H1 (cell line): Measurements from ENCODE around the gene IGF1. TPM values are rescaled to one million over a fixed set of nuclear protein-coding genes. Genes with fewer than 3 reads are reported as not detected.

Source experiments
- CTCF ChIA-PET: fragments of 300-600 bp; sonication (Branson Sonifier 250); formaldehyde crosslinking; loops from one replicate; lab custom pipeline; 2021; ENCODE audit not compliant: partially characterized antibody; lab: Charles Lee
- POLR2A ChIA-PET: fragments of 300-600 bp; sonication (Branson Sonifier 250); formaldehyde crosslinking; loops from one replicate; lab custom pipeline; 2021; ENCODE audit warnings: inconsistent platforms; ENCODE audit not compliant: partially characterized antibody; lab: Charles Lee
- DNase-seq, 2 experiments: peaks; one replicate each; pipeline versions ENCODE4 v3.0.0 to v3.0.0-alpha.2; 2010 to 2022; ENCODE audit warnings: low spot score in 2 of 2, low read depth in 1 of 2, mixed read lengths in 1 of 2
- FAIRE-seq: peaks from 2 replicates; lab custom pipeline; 2011; peaks lifted over from hg19 to GRCh38; lab: Jason Lieb, UNC
- H2AFZ ChIP-seq: 2 replicates; pipeline ENCODE4 v1.8.1; 2012; ENCODE audit warnings: low read length, inconsistent platforms
- H2AK5ac ChIP-seq: 2 replicates; pipeline ENCODE4 v1.6.1; 2013; ENCODE audit warnings: low read depth, low read length
- H2BK120ac ChIP-seq: replicated peaks from 2 replicates; pipeline ENCODE3; 2013; ENCODE audit warnings: low read depth, low read length, inconsistent platforms
- H2BK12ac ChIP-seq: 2 replicates; pipeline ENCODE4 v1.6.1; 2013; ENCODE audit warnings: low read depth, low read length
- H2BK15ac ChIP-seq: 2 replicates; pipeline ENCODE4 v1.6.1; 2013; ENCODE audit warnings: low read length
- H2BK20ac ChIP-seq: 2 replicates; pipeline ENCODE4 v1.6.1; 2013; ENCODE audit warnings: low read length
- H2BK5ac ChIP-seq: 2 replicates; pipeline ENCODE4 v1.6.1; 2013; ENCODE audit warnings: low read depth, low read length
- H3K14ac ChIP-seq: 2 replicates; pipeline ENCODE4 v1.6.1; 2013; ENCODE audit warnings: inconsistent platforms; ENCODE audit not compliant: insufficient read length
- H3K18ac ChIP-seq: 2 replicates; pipeline ENCODE4 v1.6.1; 2013; ENCODE audit warnings: low read length; ENCODE audit errors: extremely low read depth
- H3K23ac ChIP-seq: 2 replicates; pipeline ENCODE4 v1.6.1; 2013; ENCODE audit warnings: inconsistent platforms; ENCODE audit not compliant: insufficient read length
- H3K23me2 ChIP-seq: 2 replicates; pipeline ENCODE4 v1.6.1; 2013; ENCODE audit warnings: low read depth, low read length
- H3K27ac ChIP-seq: 2 replicates; pipeline ENCODE4 v1.6.1; 2011; ENCODE audit warnings: low read depth, low read length, inconsistent platforms
- H3K27me3 ChIP-seq, 4 experiments: replicated peaks in 1 of 4; 1 replicate in 1 of 4; 2 replicates in 3 of 4; pipeline versions ENCODE4 v1.6.1 to v1.8.1; 2011 to 2013; ENCODE audit warnings: low read length in 3 of 4, mild to moderate bottlenecking in 3 of 4, inconsistent platforms in 2 of 4, mixed read lengths in 2 of 4, moderate library complexity in 1 of 4; ENCODE audit not compliant: control insufficient read depth in 3 of 4, insufficient read depth in 3 of 4; ENCODE audit errors: extremely low read depth in 1 of 4
- H3K36me3 ChIP-seq, 4 experiments: 2 replicates each; pipeline versions ENCODE4 v1.6.1 to v1.8.1; 2011 to 2013; ENCODE audit warnings: mild to moderate bottlenecking in 4 of 4, low read length in 3 of 4, moderate library complexity in 2 of 4, control low read depth in 1 of 4, inconsistent platforms in 1 of 4; ENCODE audit not compliant: insufficient read depth in 4 of 4, control insufficient read depth in 2 of 4
- H3K4ac ChIP-seq: replicated peaks from 2 replicates; pipeline ENCODE3; 2013; ENCODE audit warnings: low read length, low read depth, mixed read lengths, inconsistent platforms; ENCODE audit not compliant: insufficient read length
- H3K4me1 ChIP-seq, 4 experiments: replicated peaks in 1 of 4; 1 replicate in 1 of 4; 2 replicates in 3 of 4; pipeline versions ENCODE4 v1.6.1 to v1.8.1; 2011 to 2013; ENCODE audit warnings: low read length in 3 of 4, inconsistent platforms in 2 of 4, mixed read lengths in 1 of 4; ENCODE audit not compliant: insufficient read depth in 4 of 4, control insufficient read depth in 3 of 4
- H3K4me2 ChIP-seq, 2 experiments: 2 replicates each; pipeline versions ENCODE4 v1.6.1 to v1.8.1; 2011 to 2013; ENCODE audit warnings: low read depth in 2 of 2, low read length in 2 of 2, control low read depth in 1 of 2, inconsistent platforms in 1 of 2, mild to moderate bottlenecking in 1 of 2; ENCODE audit not compliant: insufficient read depth in 1 of 2
- H3K4me3 ChIP-seq, 4 experiments: fragments of 200-600, 300-600 bp in 1 of 4; sonication (generic), shearing (Covaris generic), sonication (Bioruptor Twin) in 1 of 4; 2 replicates each; pipeline versions ENCODE4 v1.5.1 to v1.8.1; 2011 to 2016; ENCODE audit warnings: low read length in 4 of 4, low read depth in 3 of 4, control low read depth in 2 of 4, inconsistent platforms in 2 of 4, mild to moderate bottlenecking in 2 of 4, mixed read lengths in 1 of 4, moderate library complexity in 1 of 4; ENCODE audit not compliant: insufficient read depth in 2 of 4; ENCODE audit errors: extremely low read depth in 1 of 4
- H3K56ac ChIP-seq: replicated peaks from 2 replicates; pipeline ENCODE3; 2013; ENCODE audit warnings: low read depth, mild to moderate bottlenecking, mixed read lengths, low read length, inconsistent platforms; ENCODE audit not compliant: insufficient read length
- H3K79me1 ChIP-seq: 2 replicates; pipeline ENCODE4 v1.6.1; 2013; ENCODE audit warnings: low read depth, low read length, control low read depth
- H3K79me2 ChIP-seq, 2 experiments: 2 replicates each; pipeline versions ENCODE4 v1.6.1 to v1.8.1; 2012 to 2013; ENCODE audit warnings: low read length in 2 of 2, mild to moderate bottlenecking in 2 of 2, inconsistent platforms in 1 of 2; ENCODE audit not compliant: insufficient read depth in 2 of 2, control insufficient read depth in 1 of 2
- H3K9ac ChIP-seq, 4 experiments: replicated peaks in 1 of 4; 1 replicate in 1 of 4; 2 replicates in 3 of 4; pipeline versions ENCODE4 v1.6.1 to v1.8.1; 2011 to 2013; ENCODE audit warnings: low read depth in 3 of 4, low read length in 3 of 4, control low read depth in 2 of 4, mild to moderate bottlenecking in 2 of 4, moderate library complexity in 2 of 4, inconsistent platforms in 1 of 4; ENCODE audit errors: extremely low read depth in 1 of 4
- H3K9me3 ChIP-seq, 2 experiments: 2 replicates each; pipeline versions ENCODE4 v1.6.1 to v1.8.1; 2012 to 2013; ENCODE audit warnings: mild to moderate bottlenecking in 2 of 2, moderate library complexity in 2 of 2, control low read depth in 1 of 2, inconsistent platforms in 1 of 2, low read depth in 1 of 2, low read length in 1 of 2, mixed read lengths in 1 of 2; ENCODE audit not compliant: insufficient read depth in 2 of 2
- H4K20me1 ChIP-seq, 2 experiments: replicated peaks in 1 of 2; 2 replicates each; pipeline versions ENCODE3 to v1.8.1; 2011 to 2013; ENCODE audit warnings: inconsistent platforms in 2 of 2, low read length in 2 of 2, mild to moderate bottlenecking in 1 of 2; ENCODE audit not compliant: insufficient read depth in 2 of 2, control insufficient read depth in 1 of 2
- H4K5ac ChIP-seq: 2 replicates; pipeline ENCODE4 v1.6.1; 2013; ENCODE audit warnings: low read length, low read depth, mixed read lengths, inconsistent platforms; ENCODE audit not compliant: insufficient read length
- H4K8ac ChIP-seq: 2 replicates; pipeline ENCODE4 v1.8.0; 2013; ENCODE audit warnings: mild to moderate bottlenecking, moderate library complexity, low read length, inconsistent platforms; ENCODE audit not compliant: insufficient read depth; ENCODE audit errors: extremely low read depth
- H4K91ac ChIP-seq: replicated peaks from 2 replicates; pipeline ENCODE3; 2013; ENCODE audit warnings: low read length, mixed read lengths, inconsistent platforms; ENCODE audit not compliant: insufficient read length
- NANOG ChIP-seq: IDR thresholded peaks from 2 replicates; pipeline ENCODE4 v1.6.1; 2011; ENCODE audit warnings: low read length, low read depth, mild to moderate bottlenecking, inconsistent platforms; ENCODE audit not compliant: insufficient read depth, poor library complexity, severe bottlenecking
- ZNF274 ChIP-seq: IDR thresholded peaks from 2 replicates; pipeline ENCODE4 v1.7.0; 2012; ENCODE audit warnings: low read length, borderline replicate concordance; ENCODE audit errors: extremely low read depth
- WGBS, 2 experiments: shearing (Covaris generic) in 1 of 2; methylation state at CpG; one replicate each; pipeline versions ENCODE4 v1.1.6 to v1.1.7; 2013 to 2015; ENCODE audit warnings: low lambda C conversion rate in 2 of 2, mixed read lengths in 2 of 2, inconsistent platforms in 1 of 2, low coverage in 1 of 2, missing lambda C conversion rate in 1 of 2; ENCODE audit not compliant: insufficient replicate concordance in 2 of 2, insufficient coverage in 1 of 2, insufficient read length in 1 of 2; ENCODE audit errors: extremely low coverage in 1 of 2, missing lambda C conversion rate in 1 of 2; 5-methylcytosine and 5-hydroxymethylcytosine counted together
- polyA plus RNA-seq, 7 experiments: library from polyadenylated mRNA; depleted of rRNA in 3 of 7; stranded (reverse) in 5 of 7; unstranded in 2 of 7; fragments of >200 nt in 5 of 7; fragments of 200-250 nt in 2 of 7; gene quantifications; 1 replicate in 5 of 7; 2 replicates in 1 of 7; 4 replicates in 1 of 7; pipeline versions ENCODE4 v1.2.1 to v1.2.3, GENCODE V29; 2011 to 2013; ENCODE audit warnings: missing spikeins in 2 of 7, mixed read lengths in 2 of 7
- total RNA-seq: library from RNA; stranded (reverse); fragmentation: NEBNext Ultra II Directional; extraction: Animal tissue kit (Norgen Biotek cat#: 25700); gene quantifications from 2 replicates; pipeline ENCODE4 v1.2.1, GENCODE V29; 2021

Gene IGF1
- total and polyA plus RNA-seq, 2 of the 8 experiments (the other 6 are each of a cell fraction or from before 2014, with no cell fraction given), result not detected

DNA sequence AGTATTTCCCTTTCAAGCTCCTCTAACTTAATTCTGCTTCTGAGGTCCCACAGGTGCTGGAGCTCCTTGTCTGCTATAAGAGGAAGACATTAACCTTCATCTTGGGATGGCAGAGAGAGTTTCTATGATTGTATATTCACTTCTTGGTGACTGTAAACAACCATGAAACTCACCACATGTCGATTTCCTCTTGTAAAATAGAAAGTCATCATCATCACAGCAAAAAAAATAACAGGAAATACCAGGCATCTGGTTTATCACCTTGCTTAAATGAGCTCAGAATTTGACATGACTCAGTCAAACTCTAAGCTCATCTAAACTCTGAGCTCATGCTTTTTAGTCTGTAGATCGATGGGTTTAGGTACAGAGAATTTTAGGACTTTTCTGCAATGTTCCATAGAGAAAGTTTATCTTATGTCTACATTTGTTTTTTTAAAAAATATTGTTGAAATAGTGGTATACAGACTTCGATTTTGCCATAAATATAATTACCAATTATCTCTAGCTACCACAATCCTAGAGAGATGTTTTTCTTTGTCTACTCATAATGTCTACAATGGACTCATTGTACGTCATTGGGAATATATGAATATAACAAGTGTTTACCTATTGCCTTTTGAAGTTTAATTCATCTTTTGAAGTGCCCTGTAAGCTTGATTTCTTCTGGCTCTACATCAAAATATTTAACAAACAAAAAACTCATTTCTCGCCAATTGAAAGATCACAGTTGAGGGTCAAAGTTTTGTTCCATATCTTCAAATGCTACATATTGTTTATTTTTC, 58.4 kb downstream of the IGF1 start:
- Histone ChIP-seq H2AK5ac (no peak overlapping the region), H3K9ac (no peak overlapping the region), H4K5ac (no peak overlapping the region), H3K27me3 (no peaks in the 10 kb centered on the region), H3K9me3 (no peaks in the 10 kb centered on the region), H3K56ac (no peak overlapping the region), H3K14ac (no peak overlapping the region), H3K27ac (no peak overlapping the region), H3K4ac (no peak overlapping the region), H2BK120ac (no peak overlapping the region), H2BK12ac (no peak overlapping the region), H3K4me2 (no peak overlapping the region), H3K18ac (no peak overlapping the region), H2BK5ac (no peak overlapping the region), H3K79me1 (no peaks in the 10 kb centered on the region), H3K36me3 (no peaks in the 10 kb centered on the region), H2BK15ac (no peak overlapping the region), H3K23ac (no peak overlapping the region), H2BK20ac (no peak overlapping the region), H2AFZ (no peak overlapping the region), H4K8ac (no peak overlapping the region), H4K91ac (no peak overlapping the region), H3K23me2 (no peaks in the 10 kb centered on the region), H3K4me1 (no peaks in the 10 kb centered on the region), H4K20me1 (no peaks in the 10 kb centered on the region), H3K79me2 (no peaks in the 10 kb centered on the region), H3K4me3 (no peak overlapping the region)
- ChIA-PET CTCF (interaction anchor here (0.8 to 0.9 kb wide), 2 partner anchors 9 to 44 kb away, joined by 3 read pairs; no protein-coding TSS in a partner anchor), POLR2A (interaction anchor here (1.2 kb wide), 1 partner anchor 22 kb away, joined by 4 read pairs; no protein-coding TSS in a partner anchor)
- FAIRE-seq (no peak), DNase-seq (no peak)
- 85% methylated on average over 5 of the region's 5 CpGs; no CpG with 5 or more reads in 1 of the 2 experiments for WGBS, 2 experiments
- no peak for TF ChIP-seq ZNF274
- TF ChIP-seq NANOG, result no peak
